GM19351 (cell line): Measurements from ENCODE around the gene FGF8.

Experiments used
- ATAC-seq: cut with Tn5 transposase; IDR thresholded peaks from one replicate; pipeline ENCODE4 v1.9.1; 2021; ENCODE audit warnings: mild to moderate bottlenecking, moderate library complexity; ENCODE audit not compliant: unreplicated experiment

The FGF8 gene

DNA sequence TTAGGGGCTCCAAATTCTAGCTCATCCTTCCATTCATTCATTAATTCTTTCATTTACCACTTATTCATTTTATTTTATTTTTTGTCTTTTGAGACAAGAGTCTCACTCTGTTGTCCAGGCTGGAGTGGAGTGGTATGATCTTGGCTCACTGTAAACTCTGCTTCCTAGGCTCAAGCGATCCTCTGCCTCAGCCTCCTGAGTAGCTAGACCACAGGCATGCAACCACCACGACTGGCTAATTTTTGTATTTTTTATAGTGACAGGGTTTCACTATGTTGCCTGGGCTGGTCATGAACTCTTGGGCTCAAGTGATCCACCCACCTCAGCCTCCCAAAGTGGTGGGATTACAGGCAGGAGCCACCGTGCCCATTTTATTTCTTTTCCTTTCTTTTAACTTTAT is 31.6 kb downstream of the FGF8 start:
- ATAC-seq, result no peak

- ATAC-seq, result no peak
These were observed 34.0 kb downstream of the FGF8 start for GRCh38 chr10:101741938-101742337.

DNA sequence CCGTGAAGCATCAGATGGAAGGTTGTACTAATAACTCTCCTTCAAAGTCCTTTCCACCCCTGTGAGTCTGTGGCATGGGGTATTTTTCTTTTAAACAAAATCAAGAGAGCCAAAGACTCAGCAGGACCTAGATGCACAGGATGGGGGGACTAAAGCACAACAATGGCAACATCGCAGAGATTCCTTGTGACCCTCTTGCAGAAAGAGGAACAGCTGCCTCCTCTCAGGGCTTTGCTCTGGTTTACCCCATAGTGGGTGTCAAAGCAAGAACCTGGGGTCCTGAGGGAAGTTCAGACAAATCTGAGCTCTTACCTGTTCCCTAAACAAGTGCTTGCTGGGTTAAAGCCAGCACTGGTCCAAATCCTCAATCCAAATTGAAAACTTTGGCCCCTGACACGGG is 39.2 kb downstream of the FGF8 start:
- no peak for ATAC-seq

DNA sequence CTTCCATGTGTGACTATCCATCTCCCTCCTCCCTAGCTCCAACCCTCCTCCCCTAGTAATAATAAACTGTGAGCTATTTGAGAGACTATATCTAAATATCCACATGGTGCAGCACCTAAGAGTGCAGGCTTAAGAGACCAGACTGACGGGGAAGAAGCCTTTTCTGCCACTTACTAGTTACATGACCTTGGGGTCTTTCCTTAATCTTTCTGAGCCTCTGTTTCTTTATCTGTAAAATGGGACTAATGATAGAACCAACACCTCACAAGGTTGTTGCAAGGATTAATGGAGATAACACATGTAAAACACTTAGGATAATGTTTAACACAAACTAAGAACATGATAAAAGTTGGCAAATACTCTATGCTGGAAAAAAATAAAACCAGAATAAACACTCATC is 43.8 kb downstream of the FGF8 start:
- no peak for ATAC-seq

- ATAC-seq, result no peak
These were observed 49.9 kb downstream of the FGF8 start for GRCh38 chr10:101726115-101726387.

- no peak for ATAC-seq
These were observed 50.4 kb downstream of the FGF8 start for GRCh38 chr10:101725296-101726114.

DNA sequence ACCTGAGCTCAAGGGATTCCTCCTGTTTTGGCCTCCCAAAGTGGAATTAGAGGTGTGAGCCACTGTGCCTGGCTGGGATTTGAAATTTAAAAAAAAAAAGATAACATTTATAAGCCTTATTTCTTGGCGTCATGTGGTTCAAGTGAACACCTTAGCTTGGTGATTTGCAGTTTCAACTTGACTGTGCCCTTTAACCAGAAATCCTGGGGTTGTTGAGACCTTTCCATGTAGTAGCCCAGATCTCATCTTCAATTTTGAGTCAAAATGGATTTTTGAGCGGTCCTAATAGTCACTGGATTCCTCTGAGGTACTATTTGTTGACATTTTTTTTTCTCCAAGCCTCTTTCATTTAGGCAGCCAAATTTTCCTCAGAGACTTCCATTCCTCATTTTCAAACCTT is 51.5 kb downstream of the FGF8 start:
- no peak for ATAC-seq

- ATAC-seq, result no peak
These were observed 52.7 kb downstream of the FGF8 start for GRCh38 chr10:101723176-101723575.

DNA sequence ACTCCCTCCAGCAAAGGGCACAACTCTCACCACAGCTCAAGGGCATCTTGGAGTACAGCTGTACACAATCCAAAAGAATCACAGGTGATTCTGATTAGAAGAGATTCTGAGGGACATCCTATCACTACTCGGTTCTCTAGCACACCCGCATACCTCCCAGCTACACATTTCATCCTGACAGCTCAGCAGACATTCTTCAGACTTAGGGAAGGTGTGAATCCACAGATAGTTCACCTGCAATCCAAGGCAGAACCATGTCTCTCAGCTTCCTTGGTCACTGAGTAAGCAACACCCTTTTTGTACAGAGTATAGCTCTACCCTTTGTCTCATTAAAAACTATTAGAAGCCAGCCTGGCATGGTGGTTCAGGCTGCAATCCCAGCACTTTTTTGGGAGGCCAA is 54.1 kb downstream of the FGF8 start:
- ATAC-seq, result no peak

- ATAC-seq, result no peak
These were observed 55.2 kb downstream of the FGF8 start for GRCh38 chr10:101720606-101721230.
